NCI-H526 treated with DMSO at 0.1 percent for 48 hours (cell line): ENCODE measurements around the gene AP1S3.
"Not testable (repeated sequence)": the region's sequence is repeated elsewhere in the genome, so short reads cannot be mapped to it uniquely, and the experiment has no call there.

ENCODE experiments used
- DNase-seq: peaks from one replicate; lab custom pipeline; 2025; lab: John Stamatoyannopoulos, UW

AP1S3 gene

DNA sequence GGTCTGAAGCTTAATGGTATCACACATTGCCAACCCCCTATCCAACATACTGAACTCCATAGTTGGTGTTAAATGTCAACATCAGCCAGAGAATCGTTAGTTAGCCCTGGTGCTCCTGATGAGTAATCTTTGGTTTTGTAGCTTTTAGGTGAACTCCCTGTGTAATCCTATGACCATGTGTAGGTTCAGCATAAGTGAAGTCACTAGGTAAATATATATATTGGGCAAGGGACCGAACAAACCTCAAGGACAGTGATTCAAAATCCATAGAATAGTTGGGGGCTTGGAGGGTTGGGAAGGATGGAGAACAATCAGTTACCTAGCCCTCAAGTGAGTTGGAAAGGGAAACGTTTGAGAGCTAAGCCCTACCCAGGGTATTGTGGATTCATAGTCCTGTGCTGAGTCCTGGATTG, 16.0 kb upstream of the AP1S3 start:
- no peak for DNase-seq

DNA sequence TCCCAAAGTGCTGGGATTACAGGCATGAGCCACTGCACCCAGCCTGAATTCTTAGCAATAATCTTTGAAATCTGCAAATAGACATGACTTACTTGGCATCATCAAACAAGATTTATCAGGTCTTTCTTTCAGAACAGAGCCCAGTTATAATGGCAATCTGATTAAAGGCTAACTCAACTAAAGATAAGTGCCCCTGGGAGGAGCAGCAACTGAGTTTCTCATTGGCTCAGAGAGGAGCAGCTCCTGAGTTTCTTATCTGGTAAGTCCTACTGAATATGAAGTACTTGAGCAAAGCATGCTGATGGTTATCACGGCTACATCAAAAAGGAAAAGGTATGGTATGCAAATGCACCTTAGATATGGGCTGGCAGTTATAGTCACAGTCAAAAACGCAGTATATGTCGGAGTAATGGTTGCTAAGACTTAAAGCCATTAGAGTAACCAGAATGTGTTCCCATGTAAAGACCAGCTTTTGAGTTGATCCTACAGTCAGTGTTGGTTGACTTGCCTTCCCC, 15.0 kb upstream of the AP1S3 start:
- no peak for DNase-seq

DNA sequence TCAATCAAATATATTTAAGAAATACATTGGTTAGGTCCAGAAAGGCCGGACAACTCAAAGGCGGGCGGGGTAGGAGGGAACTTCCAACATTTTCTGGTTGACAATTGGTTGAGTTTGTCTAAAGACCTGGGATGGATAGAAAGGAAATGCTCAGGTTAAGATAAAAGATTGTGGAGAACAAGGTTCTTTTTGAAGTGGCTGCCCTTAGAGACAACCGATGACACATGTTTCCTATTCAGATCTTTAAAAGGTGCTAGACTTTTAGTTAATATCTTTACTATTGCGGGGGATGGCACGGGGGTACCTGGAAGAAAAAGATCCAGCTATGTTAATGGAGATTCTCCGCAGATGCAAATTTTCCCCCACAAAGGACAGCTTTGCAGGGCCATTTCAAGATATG, 10.0 kb upstream of the AP1S3 start:
- no peak for DNase-seq

DNA sequence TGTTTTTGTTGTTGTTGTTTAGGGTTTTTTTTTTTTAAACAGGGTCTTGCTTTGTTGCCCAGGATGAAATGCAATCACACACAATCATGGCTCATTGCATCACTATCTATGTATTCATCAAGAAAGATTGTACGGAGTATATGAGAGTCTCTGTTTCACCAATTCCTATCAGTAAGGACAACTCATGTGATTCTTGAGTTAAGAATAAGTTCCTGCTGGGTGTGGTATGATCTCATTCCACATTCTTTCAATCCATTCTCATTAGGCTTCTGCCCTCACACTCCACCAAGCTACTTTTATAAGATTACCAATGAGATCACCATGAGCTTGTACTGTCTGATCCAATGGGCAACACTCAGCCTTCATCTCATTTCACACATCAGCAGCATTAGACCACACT, 9.1 kb upstream of the AP1S3 start:
- no peak for DNase-seq

DNA sequence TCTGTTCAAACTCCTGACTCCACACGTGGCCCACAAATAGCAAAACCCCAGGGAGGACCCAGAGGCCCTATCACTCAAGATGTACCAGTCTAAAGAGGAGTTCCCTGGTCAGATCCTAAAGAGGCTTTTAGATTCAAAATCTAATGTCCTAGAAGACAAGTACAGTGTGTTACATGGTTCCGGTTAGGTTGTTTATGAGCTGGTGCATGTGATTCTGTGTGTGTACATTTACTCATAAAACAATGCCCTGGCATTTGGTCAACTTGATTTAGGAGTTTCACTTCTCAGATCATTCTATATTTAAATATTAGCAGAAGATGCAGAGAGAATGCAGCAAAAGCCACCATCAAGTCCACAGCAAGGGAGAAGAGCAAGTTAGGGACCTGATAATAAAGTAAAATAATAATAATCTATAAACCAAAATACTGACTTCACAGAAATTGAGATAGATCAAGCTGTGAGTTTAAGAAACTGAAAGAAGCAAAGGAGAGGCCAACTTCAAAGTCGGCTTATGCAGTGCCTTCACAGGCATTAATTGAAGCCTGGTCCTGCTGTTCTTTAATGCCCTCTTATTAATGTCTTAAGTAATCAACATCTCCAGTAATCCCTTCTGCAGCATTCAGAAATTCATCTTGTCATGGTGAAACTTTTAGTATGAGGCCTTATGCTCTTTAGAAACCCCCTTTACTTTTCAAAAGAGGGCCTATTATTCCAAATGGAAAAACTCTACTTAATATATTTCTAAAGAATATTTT, 4.2 kb upstream of the AP1S3 start:
- no peak for DNase-seq

DNA sequence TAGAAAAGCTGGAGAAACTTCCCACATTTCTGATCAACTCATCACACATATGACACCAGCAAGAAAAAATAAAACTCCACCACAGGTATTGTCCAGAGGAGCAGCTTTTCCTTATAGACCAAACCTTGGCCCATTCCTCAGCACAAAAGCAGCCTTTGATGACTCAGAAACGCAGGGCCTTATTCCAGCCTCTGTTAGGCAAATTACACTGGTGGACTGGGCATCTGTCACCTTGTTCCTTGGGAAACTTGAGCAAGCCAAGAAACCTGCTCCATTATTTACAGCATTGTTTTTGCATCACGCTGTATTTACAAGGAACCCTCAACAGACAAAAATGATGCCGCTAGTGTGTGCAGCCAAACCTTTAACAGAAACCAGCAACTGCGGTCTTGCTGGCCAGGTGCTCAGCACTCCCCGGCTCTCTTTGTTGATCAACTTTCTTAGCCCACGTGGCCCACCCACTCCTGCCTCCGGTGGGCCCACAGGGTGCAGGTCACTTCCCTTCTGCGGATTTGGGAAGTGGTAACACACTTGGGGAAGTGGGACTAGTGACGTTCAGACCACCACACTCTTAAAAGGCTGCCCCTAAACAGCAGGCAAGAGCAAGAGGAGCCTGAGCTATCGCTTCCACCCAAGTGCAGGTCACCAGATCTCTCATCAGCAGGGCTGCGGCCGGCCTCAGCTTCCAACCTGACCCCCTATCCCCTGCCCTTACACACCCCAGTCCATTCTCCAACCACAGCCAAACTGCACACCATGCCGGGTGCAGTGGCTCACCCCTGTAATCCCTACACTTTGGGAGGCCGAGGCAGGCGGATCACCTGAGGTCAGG, 1.5 kb downstream of the AP1S3 start:
- DNase-seq, result no peak

DNA sequence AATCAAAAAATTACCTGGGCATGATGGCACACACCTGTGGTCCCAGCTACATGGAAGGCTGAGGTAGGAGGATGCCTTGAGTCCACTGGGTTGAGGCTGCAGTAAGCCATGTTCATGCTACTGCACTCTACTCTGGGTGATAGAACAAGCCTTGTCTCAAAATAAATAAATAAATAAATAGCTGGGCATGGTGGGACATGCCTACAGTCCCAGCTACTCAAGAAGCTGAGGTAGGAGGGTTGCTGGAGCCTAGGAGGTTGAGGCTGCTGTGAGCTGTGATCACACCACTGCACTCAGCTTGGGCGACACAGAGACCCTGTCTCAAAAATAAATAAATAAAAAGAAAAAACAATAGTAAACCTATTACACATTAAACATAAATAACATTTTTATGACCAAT, 3.0 kb downstream of the AP1S3 start:
- no peak for DNase-seq

DNA sequence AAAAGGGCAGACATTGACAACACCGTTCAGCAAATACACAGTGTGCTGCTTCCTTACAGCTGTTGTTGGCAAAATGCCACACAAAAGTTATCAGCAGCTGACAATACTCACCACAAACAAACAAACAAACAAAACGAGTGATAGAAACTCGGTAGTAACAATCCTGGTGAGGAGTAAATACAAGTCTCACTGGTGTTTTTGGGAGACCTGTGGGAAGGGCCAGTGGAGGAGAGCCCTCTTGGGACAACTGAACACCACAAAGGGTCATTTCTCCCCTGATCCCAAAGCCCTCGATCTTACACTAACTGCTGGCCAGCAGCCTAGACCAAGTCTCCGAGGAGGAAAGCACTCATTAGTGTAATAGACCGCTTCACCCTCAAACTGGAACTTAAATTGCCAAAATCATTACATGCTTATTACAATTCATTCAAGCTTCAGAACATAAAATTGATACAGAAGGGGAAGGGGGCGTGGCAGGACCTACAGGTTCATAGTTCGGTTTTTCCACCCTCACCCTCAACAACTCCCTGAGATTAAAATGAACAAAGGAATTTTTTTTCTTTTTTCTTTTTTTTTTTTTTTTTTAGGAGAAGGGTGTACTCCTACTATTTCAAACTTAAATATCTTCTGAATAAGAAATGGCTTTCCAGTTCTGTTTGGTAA, 5.0 kb downstream of the AP1S3 start:
- DNase-seq, result no peak

DNA sequence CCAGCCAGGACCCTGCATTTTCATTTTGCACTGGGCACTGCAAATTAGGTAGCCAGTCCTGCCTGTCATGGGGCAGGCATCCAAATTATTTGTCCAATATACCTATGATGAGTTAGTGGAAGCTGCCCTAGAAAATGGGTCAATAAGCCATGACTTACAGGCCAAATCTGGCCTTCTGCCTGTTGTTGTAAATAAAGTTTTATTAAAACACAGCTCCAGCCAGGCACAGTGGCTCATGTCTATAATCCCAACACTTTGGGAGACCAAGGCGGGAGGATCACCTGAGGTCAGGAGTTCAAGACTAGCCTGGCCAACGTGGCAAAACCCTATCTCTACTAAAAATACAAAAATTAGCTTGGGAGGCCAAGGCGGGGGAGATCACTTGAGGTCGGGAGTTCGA, 8.3 kb downstream of the AP1S3 start:
- no peak for DNase-seq

DNA sequence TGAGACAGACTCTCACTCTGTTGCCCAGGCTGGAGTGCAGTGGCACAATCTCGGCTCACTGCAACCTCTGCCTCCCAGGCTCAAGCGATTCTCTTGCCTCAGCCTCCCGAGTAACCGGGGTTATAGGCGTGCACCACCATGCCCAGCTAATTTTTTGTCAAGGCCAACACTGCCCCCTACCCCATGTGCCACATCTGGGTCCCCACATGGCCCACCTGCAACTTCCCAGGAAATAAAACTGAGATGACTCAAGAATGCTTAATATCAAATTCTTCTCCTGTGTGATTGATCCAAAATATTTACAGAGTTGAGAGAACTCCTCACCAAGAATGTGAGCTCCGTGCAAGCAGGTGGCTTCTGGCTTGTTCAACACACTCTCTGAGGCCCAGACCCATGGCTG, 9.1 kb downstream of the AP1S3 start:
- no peak for DNase-seq

DNA sequence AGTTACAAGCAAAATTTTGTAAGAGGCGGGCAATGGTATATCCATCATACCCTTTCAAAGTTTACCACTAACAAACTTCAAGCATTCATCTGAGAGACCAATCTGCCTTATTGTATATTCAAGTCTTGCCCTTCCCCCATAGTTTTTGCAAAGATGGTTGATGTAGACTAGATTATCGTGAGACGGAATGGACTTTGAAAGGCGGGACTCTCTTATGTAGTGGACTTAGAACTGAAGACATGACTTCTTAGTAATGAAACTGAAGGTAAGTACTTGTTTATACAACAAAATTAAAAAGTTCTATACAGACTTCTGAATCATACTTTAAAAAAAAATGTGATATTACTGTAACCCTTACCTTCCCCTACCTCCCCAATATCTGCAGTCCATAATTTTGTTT, 10.4 kb downstream of the AP1S3 start:
- DNase-seq, result no peak

DNA sequence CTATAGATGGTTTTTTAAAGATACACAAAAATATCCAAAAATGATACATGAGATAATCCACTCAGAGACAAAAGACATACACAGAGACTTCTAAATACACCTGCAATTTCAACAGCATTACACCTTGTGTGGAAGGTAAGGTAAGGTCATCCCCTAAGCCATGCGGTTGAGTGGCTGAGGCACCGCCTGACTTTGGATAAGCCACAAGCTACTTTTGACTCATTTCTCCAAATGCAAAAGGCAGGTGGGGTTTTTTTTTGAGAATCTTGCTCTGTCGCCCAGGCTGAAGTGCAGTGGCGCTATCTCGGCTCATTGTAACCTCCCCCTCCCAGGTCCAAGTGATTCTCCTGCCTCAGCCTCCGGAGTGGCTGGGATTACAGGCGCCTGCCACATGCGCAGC, 13.1 kb downstream of the AP1S3 start:
- no peak for DNase-seq

DNA sequence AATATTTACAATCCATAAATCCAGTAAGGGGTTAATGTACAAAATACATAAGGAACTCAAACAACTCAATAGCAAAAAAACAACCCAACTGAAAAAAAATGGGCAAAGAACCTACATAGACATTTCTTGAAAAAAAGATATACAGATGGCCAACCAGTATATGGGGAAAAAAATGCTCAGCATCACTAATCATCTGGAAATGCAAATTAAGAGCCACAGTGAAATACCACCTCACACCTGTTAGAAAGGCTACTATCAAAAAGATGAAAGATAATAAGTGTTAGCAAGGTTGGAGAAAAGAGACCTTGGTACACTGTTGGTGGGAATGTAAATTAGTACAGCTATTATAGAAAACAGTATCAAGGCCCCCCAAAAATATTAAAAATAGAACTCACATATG, 14.6 kb downstream of the AP1S3 start:
- no peak for DNase-seq

DNA sequence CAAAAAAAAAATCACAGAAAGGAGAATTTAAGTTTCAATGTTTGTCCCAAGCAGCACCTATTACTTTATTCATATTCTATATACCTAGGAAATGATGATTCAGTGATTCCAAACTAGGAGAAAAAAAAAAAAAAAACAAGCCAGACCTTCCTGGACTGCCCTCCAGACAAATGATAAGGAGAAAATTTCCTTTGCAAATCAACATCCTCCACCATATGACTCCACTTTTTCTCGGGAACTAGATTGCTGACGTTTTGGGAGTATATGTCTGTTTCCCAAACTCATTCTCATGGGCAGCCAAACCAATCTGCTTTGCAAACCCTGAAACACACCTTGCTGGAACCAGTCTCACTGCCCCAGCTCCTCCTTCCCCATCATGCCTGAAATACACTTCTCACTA, 16.8 kb downstream of the AP1S3 start:
- no peak for DNase-seq

DNA sequence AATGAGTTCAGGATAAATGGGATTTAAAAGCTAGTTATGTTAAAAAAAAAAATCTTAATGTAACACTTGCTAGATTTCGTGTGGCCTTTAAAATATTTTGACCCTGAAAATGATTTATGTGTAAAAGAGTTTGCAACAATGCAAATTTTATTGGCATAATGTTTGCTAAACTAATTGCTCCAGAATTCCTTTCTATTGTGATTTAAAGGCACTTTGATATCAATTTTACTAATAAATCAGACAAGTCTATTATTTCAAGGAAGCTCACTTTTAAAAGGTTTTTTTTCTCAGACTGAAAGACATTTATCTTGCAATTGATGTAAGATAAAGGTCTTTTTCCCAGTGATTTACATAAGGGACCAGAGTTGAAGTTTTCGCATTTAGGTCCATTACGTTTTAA, 17.5 kb downstream of the AP1S3 start:
- DNase-seq, result no peak

DNA sequence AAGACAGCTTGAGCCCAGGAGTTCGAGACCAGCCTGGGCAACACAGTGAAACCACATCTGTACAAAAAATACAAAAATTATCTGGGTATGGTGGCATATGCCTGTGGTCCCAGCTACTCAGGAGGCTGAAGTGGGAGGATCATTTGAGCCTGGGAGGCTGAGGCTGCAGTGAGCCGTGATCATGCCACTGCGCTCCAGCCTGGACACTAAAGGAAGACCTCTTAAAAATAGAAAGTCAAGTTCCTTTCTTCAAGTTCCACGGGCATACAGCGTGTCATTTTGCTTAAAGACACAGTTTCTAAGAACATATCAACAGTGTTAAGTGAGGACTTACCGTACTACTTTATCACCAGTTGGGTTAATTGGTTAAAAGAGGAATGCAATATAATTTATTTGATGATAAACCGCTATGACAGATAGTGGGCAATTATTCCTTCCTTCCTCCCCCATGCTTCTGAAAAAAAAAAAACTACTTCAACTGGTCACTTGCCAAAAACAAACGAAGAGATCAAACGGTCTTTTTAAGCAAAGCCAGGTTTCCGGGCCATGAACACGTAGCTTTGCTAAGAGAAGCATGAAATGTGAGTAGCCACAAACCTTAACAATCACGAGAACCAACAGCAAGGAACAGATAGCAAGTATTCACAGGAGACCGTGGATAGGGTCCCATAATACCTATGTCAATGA, 21.4 kb downstream of the AP1S3 start:
- no peak for DNase-seq

DNA sequence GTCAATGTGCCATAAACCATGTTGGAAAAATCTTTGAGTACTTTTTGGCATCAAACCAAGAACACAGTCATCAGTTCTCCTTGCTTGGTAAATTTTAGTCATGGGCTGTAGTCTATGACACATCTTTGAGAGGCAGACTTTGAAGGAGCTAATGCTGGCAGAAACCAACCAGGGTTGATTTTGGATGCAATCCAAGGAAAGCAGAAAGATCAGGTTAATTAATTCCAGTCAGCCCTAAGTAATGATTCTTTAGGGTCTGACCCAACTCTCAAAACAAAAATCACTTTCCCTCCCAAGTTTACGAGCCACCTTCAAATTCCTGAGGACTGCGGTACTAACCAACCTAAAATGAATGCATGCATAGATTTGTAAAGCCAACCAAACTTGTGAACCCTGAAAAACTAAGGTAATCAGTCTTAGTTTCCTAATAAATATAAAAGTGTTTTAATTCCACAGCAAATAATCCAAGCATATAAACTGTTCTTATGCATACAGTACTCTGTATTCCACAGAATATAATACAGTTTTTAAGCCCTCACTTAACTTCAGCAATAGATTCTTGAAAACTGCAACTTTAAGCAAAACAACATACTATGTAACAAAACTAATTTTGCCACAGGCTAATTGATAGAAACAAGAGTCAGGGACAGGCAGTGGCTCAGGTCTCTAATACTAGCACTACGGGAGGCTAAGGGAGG, 22.0 kb downstream of the AP1S3 start:
- no peak for DNase-seq

DNA sequence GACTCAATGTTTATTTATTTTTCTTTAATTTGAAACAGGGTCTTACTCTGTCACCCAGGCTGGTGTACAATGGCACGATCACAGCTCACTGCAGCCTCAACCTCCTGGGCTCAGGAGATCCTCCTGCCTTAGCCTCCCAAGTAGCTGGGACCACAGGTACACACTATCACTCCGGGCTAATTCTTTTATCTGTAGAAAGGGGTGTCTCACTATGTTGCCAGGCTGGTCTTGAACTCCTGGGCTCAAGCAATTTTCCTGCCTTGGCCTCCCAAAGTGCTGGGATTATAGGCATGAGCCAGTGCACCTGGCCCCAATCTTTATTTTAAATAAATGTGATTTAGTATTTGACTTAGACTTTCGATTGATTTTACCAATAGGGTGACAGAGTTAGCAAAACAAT, 22.6 kb downstream of the AP1S3 start:
- not testable (repeated sequence) for DNase-seq

DNA sequence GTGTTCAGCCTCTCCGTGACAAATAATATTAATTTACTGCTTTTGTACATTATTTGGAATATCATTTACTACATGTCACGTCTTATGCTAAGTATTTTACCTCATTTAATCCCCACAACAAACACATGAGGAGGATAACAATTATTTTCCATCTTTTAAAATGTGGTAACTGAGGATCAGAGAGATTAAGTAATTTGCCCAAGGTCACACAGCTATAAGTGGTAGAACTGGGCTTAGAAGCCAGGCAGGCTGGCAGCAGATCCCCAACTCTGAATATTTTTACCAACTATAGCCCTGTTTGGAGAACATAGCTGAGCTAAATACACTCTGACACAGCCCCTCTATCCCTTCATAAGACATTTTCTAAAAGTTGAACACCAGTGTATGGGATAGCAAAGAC, 24.1 kb downstream of the AP1S3 start:
- DNase-seq, result no peak

DNA sequence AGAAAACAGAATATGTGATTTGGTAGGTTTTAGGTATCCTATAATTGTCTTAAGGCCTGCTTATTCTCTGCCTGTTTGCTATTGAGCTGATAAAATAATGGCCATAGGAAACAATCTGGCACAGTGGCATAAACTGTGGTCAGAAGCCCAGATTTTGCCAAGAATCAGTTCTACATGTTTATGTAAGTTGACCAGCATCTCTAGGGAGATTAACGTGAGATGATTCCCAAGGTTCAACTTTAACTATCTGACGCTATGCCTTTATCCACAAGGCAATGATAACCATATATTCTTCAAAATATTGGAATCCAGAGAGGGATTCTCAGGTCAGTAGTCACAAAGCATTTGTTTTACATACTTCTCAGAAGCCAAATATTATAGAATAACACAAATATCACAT, 25.6 kb downstream of the AP1S3 start:
- no peak for DNase-seq

DNA sequence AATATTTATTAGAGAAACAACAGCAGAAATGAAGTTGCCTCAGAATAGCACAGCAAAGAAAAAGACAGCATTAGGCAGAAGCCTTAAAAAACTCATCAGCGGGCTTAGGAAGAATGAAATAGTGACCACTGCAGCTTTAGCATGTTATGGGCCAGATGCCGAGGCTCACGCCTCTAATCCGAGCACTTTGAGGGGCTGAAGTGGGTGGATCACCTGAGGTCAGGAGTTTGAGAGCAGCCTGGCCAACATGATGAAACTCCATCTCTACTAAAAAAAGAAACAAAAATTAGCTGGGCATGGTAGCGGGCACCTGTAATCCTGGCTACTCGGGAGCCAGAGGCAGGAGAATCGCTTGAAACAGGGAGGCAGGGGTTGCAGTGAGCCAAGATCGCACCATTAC, 32.4 kb downstream of the AP1S3 start:
- DNase-seq, result no peak

DNA sequence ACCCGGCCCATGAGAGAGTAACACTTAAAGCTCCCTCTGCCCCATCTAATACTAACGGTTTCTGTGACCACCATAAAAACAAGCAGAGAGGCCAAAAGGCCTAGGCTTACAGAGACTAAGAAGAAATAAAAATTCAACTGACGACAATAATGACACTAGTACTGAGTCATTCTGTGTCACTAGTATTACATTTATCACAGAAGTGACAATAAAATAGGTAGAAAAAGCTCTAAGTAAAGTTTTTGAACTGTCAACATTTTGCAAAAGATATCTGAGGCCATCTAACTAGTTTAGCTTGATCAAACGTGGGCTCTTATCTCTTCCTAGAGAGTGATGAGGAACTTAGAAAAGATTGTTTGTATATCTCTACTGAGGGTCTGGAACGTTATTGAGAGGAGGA, 35.6 kb downstream of the AP1S3 start:
- no peak for DNase-seq
